Fibroblast of villous mesenchyme (primary cell): Measurements from ENCODE around the gene TFAP2E. TPM values are rescaled to one million over a fixed set of nuclear protein-coding genes. Genes with fewer than 3 reads are reported as not detected.
A peak's percentile ranks its signal among the peaks of the same experiment; 100 is the strongest.

Source experiments
- DNase-seq: peaks from one replicate; pipeline ENCODE4 v3.0.0-alpha.2; 2010; ENCODE audit warnings: low read depth
- H3K4me3 ChIP-seq: 2 replicates; pipeline ENCODE4 v1.5.1; 2011; ENCODE audit warnings: low read depth, mild to moderate bottlenecking, low read length
- CTCF ChIP-seq: IDR thresholded peaks from 2 replicates; pipeline ENCODE4 v1.5.1; 2012; ENCODE audit warnings: low read depth, mild to moderate bottlenecking, low read length; ENCODE audit not compliant: insufficient read depth
- total RNA-seq: library from RNA; depleted of rRNA; stranded (reverse); fragments of >200 nt; gene quantifications from 2 replicates; pipeline ENCODE4 v1.2.3, GENCODE V29; 2012

The TFAP2E gene
- total RNA-seq, 1 donor: under 0.01 TPM

GRCh38 chr1:35641233-35641866, 68.2 kb downstream of the TFAP2E start, which contains the start of gene PSMB2:
Gene PSMB2, minus strand, starts transcription at chr1:35641526. Its CDS starts 94 bp downstream, at chr1:35641432.
- peak within 1 kb of the TSS; percentile 91 for H3K4me3 ChIP-seq
- TF ChIP-seq CTCF: no peak
- DNase-seq: peak; percentile 97

- peak overlapping the region; percentile 91 for H3K4me3 ChIP-seq
Measured at GRCh38 chr1:35642471-35642955, 69.4 kb downstream of the TFAP2E start.

GRCh38 chr1:35644204-35644603, 71.1 kb downstream of the TFAP2E start:
- no peak for TF ChIP-seq CTCF
- no peak for DNase-seq
- no peak overlapping the region for H3K4me3 ChIP-seq

More at GRCh38 chr1:35642471-35642955, 69.4 kb downstream of the TFAP2E start:
- TF ChIP-seq CTCF: no peak
- no peak for DNase-seq

Other genes with a start within 250 kb of the TFAP2E start
- 45.1 and 63.0 TPM in 2 replicates for gene KIAA0319L, start 15.9 kb upstream of the TFAP2E start, total RNA-seq
- gene NCDN, start 15.5 kb upstream of the TFAP2E start, total RNA-seq: 21.6 and 27.4 TPM in 2 replicates
- gene PSMB2, start 68.2 kb downstream of the TFAP2E start, total RNA-seq: 20.6 and 21.2 TPM in 2 replicates
- gene C1orf216, start 145.6 kb downstream of the TFAP2E start, total RNA-seq: 14.5 and 19.9 TPM in 2 replicates
- gene CLSPN, start 196.7 kb downstream of the TFAP2E start, total RNA-seq: 10.4 and 10.6 TPM in 2 replicates
- 13.8 and 16.1 TPM in 2 replicates for gene AGO4, start 234.7 kb downstream of the TFAP2E start, total RNA-seq